GM23248 (cell line): ENCODE results near the gene MAFB. TPM values are rescaled to one million over a fixed set of nuclear protein-coding genes. Genes with fewer than 3 reads are reported as not detected.

Source experiments
- DNase-seq: peaks from one replicate; pipeline ENCODE4 v3.0.0-alpha.2; 2015
- H2AFZ ChIP-seq: fragments of 200-600 bp; sonication (generic); 2 replicates; pipeline ENCODE4 v1.6.1; 2016; ENCODE audit warnings: antibody characterized with exemption
- H3F3A ChIP-seq: fragments of 200-600 bp; sonication (generic); 2 replicates; pipeline ENCODE4 v1.6.1; 2016; ENCODE audit warnings: mild to moderate bottlenecking, antibody characterized with exemption, mixed run types; ENCODE audit not compliant: insufficient read depth
- H3K27ac ChIP-seq: fragments of 200-600 bp; sonication (generic); 2 replicates; pipeline ENCODE4 v1.5.1; 2016; ENCODE audit warnings: mild to moderate bottlenecking
- H3K27me3 ChIP-seq: fragments of 200-600 bp; sonication (generic); replicated peaks from 2 replicates; pipeline ENCODE4 v1.6.1; 2016; ENCODE audit warnings: mild to moderate bottlenecking; ENCODE audit not compliant: insufficient read depth
- H3K36me3 ChIP-seq: fragments of 200-600 bp; sonication (generic); 2 replicates; pipeline ENCODE4 v1.6.1; 2016; ENCODE audit warnings: low read depth, mild to moderate bottlenecking
- H3K4me1 ChIP-seq: fragments of 200-600 bp; sonication (generic); 2 replicates; pipeline ENCODE4 v1.6.1; 2016; ENCODE audit warnings: mild to moderate bottlenecking; ENCODE audit not compliant: insufficient read depth
- H3K4me2 ChIP-seq: fragments of 200-600 bp; sonication (generic); one replicate; pipeline ENCODE4 v1.6.1; 2016; ENCODE audit warnings: mild to moderate bottlenecking; ENCODE audit not compliant: unreplicated experiment
- H3K4me3 ChIP-seq: fragments of 200-600 bp; sonication (generic); 2 replicates; pipeline ENCODE4 v1.5.1; 2016; ENCODE audit warnings: mild to moderate bottlenecking
- H3K79me2 ChIP-seq: fragments of 200-600 bp; sonication (generic); 2 replicates; pipeline ENCODE4 v1.6.1; 2016; ENCODE audit warnings: mild to moderate bottlenecking; ENCODE audit not compliant: insufficient read depth
- H3K9ac ChIP-seq: fragments of 200-600 bp; sonication (generic); 2 replicates; pipeline ENCODE4 v1.6.1; 2016; ENCODE audit warnings: mild to moderate bottlenecking
- H3K9me2 ChIP-seq: fragments of 200-600 bp; sonication (generic); 2 replicates; pipeline ENCODE4 v1.6.1; 2016; ENCODE audit warnings: mixed run types, mild to moderate bottlenecking, moderate library complexity; ENCODE audit not compliant: insufficient read depth
- H3K9me3 ChIP-seq: fragments of 200-600 bp; sonication (generic); one replicate; pipeline ENCODE4 v1.6.1; 2017; ENCODE audit warnings: low read depth
- H4K20me1 ChIP-seq: fragments of 200-600 bp; sonication (generic); 2 replicates; pipeline ENCODE4 v1.6.0; 2016; ENCODE audit not compliant: insufficient read depth
- EZH2 ChIP-seq: fragments of 200-600 bp; sonication (generic); IDR thresholded peaks from 2 replicates; pipeline ENCODE4 v1.6.1; 2018; ENCODE audit warnings: antibody characterized with exemption, mild to moderate bottlenecking; ENCODE audit not compliant: insufficient read depth, poor library complexity, severe bottlenecking
- EZH2phosphoT487 ChIP-seq: fragments of 200-600 bp; sonication (generic); IDR thresholded peaks from 2 replicates; pipeline ENCODE4 v1.6.1; 2018; ENCODE audit warnings: antibody characterized with exemption, moderate library complexity, mild to moderate bottlenecking, low read depth; ENCODE audit not compliant: insufficient read depth
- WGBS, 2 experiments: methylation state at CpG; one replicate each; pipeline ENCODE4 v1.1.6; 2015 to 2017; ENCODE audit warnings: low lambda C conversion rate in 2 of 2, low coverage in 1 of 2; ENCODE audit errors: missing lambda C conversion rate in 2 of 2; 5-methylcytosine and 5-hydroxymethylcytosine counted together
- in situ Hi-C: fragments of 300-500 bp; cut with MboI; formaldehyde crosslinking; loops from 2 replicates; pipeline ENCODE4 v1.15.0; 2020
- polyA plus RNA-seq: library from polyadenylated mRNA; unstranded; fragments of >200 nt; fragmentation: Nextera tagmentation; extraction: Ambion mirVana; gene quantifications from 2 replicates; pipeline ENCODE4 v1.2.1, GENCODE V29; 2016
- total RNA-seq: library from RNA; depleted of rRNA; stranded (reverse); fragments of >200 nt; shearing (Covaris generic); gene quantifications from 2 replicates; pipeline ENCODE4 v1.2.3, GENCODE V29; 2014

MAFB gene
- total and polyA plus RNA-seq, 2 experiments from 2014 or later = 1.9 to 3.8 TPM

GRCh38 chr20:40641202-40641601 lies 47.8 kb downstream of the MAFB start:
- no peaks in the 10 kb centered on the region for H3K4me1 ChIP-seq
- WGBS, 2 experiments = 64 to 65% methylated on average over 2 of the region's 2 CpGs
- H2AFZ ChIP-seq = no peak overlapping the region

GRCh38 chr20:40640667-40641066 lies 48.4 kb downstream of the MAFB start:
- Histone ChIP-seq H3K4me1 (no peaks in the 10 kb centered on the region), H3K9ac (no peak overlapping the region), H3K9me3 (no peaks in the 10 kb centered on the region), H4K20me1 (no peaks in the 10 kb centered on the region), H3K79me2 (no peaks in the 10 kb centered on the region), H3K27me3 (no peaks in the 10 kb centered on the region), H3K4me2 (no peak overlapping the region), H3F3A (no peaks in the 10 kb centered on the region), H3K36me3 (no peaks in the 10 kb centered on the region), H3K27ac (no peak overlapping the region), H2AFZ (no peak overlapping the region), H3K9me2 (no peaks in the 10 kb centered on the region), H3K4me3 (no peak overlapping the region)
- 52 to 73% methylated on average over 2 of the region's 2 CpGs for WGBS, 2 experiments
- in situ Hi-C loops = no loop called here
- no peak for TF ChIP-seq EZH2
- TF ChIP-seq EZH2phosphoT487 = no peak
- no peak for DNase-seq

More at GRCh38 chr20:40641202-40641601, 47.8 kb downstream of the MAFB start:
- Histone ChIP-seq H4K20me1 (no peaks in the 10 kb centered on the region), H3K79me2 (no peaks in the 10 kb centered on the region), H3K36me3 (no peaks in the 10 kb centered on the region), H3F3A (no peaks in the 10 kb centered on the region), H3K4me2 (no peak overlapping the region), H3K27ac (no peak overlapping the region), H3K9ac (no peak overlapping the region), H3K9me2 (no peaks in the 10 kb centered on the region), H3K4me3 (no peak overlapping the region), H3K27me3 (no peaks in the 10 kb centered on the region), H3K9me3 (no peaks in the 10 kb centered on the region)
- TF ChIP-seq EZH2phosphoT487 (no peak), EZH2 (no peak)
- DNase-seq = no peak
- in situ Hi-C loops = no loop called here

GRCh38 chr20:40639676-40640355 lies 49.2 kb downstream of the MAFB start:
- Histone ChIP-seq H3K36me3 (no peaks in the 10 kb centered on the region), H3K9me3 (no peaks in the 10 kb centered on the region), H2AFZ (no peak overlapping the region), H3K4me2 (no peak overlapping the region), H3F3A (no peaks in the 10 kb centered on the region), H3K27ac (no peak overlapping the region), H3K9me2 (no peaks in the 10 kb centered on the region), H3K27me3 (peaks cover 3% of the 10 kb centered on the region; the same call in 1 of the 2 replicates), H3K9ac (no peak overlapping the region), H4K20me1 (no peaks in the 10 kb centered on the region), H3K4me3 (no peak overlapping the region), H3K4me1 (no peaks in the 10 kb centered on the region), H3K79me2 (no peaks in the 10 kb centered on the region)
- no peak for DNase-seq
- TF ChIP-seq EZH2 = no peak
- no peak for TF ChIP-seq EZH2phosphoT487
- 38 to 40% methylated on average over 2 of the region's 2 CpGs for WGBS, 2 experiments
- in situ Hi-C loops = no loop called here

GRCh38 chr20:40639132-40639531 lies 49.9 kb downstream of the MAFB start:
- peaks cover 9% of the 10 kb centered on the region for H3K27me3 ChIP-seq
- no peak overlapping the region for H2AFZ ChIP-seq
- H3K9me3 ChIP-seq = no peaks in the 10 kb centered on the region
- TF ChIP-seq EZH2phosphoT487 (no peak), EZH2 (no peak)
- no peaks in the 10 kb centered on the region for H3K79me2 ChIP-seq
- 0% methylated on average over 1 of the region's 1 CpG for WGBS, 2 experiments
- H3K4me1 ChIP-seq = no peaks in the 10 kb centered on the region
- no peaks in the 10 kb centered on the region for H4K20me1 ChIP-seq
- no peaks in the 10 kb centered on the region for H3F3A ChIP-seq
- no peaks in the 10 kb centered on the region for H3K9me2 ChIP-seq
- in situ Hi-C loops = no loop called here
- H3K4me2 ChIP-seq = no peak overlapping the region
- H3K36me3 ChIP-seq = no peaks in the 10 kb centered on the region
- H3K4me3 ChIP-seq = no peak overlapping the region
- no peak overlapping the region for H3K27ac ChIP-seq
- DNase-seq = no peak
- H3K9ac ChIP-seq = no peak overlapping the region
